Activated CD4-positive, alpha-beta T cell treated with anti-CD3 and anti-CD28 coated beads for 36 hours (primary cell): ENCODE data around the gene ACO1. TPM values are rescaled to one million over a fixed set of nuclear protein-coding genes. Genes with fewer than 3 reads are reported as not detected.
A peak's percentile ranks its signal among the peaks of the same experiment; 100 is the strongest.

Experiments used
- ATAC-seq: fragments of 200-7000 bp; cut with Tn5 transposase; one replicate; pipeline ENCODE4 v1.10.0; 2021; ENCODE audit warnings: mild to moderate bottlenecking, moderate library complexity
- CTCF ChIA-PET: fragments of 350-600 bp; sonication (Branson Sonifier 250); formaldehyde crosslinking; loops from one replicate; lab custom pipeline; 2021; ENCODE audit warnings: antibody characterized with exemption; lab: Charles Lee
- POLR2A ChIA-PET: fragments of 350-600 bp; sonication (Branson Sonifier 250); formaldehyde crosslinking; loops from one replicate; lab custom pipeline; 2021; ENCODE audit warnings: antibody characterized with exemption, inconsistent platforms; lab: Charles Lee
- DNase-seq: peaks from one replicate; pipeline ENCODE4 v3.0.0-alpha.2; 2020
- H3K27ac Mint-ChIP-seq: one replicate; pipeline ENCODE4 v1.8.0; 2021; ENCODE audit warnings: mixed read lengths
- H3K27me3 Mint-ChIP-seq: one replicate; pipeline ENCODE4 v1.8.0; 2021; ENCODE audit warnings: mixed read lengths
- H3K36me3 Mint-ChIP-seq: one replicate; pipeline ENCODE4 v1.8.0; 2021; ENCODE audit warnings: low read depth, mixed read lengths
- H3K4me1 Mint-ChIP-seq: one replicate; pipeline ENCODE4 v1.8.0; 2021; ENCODE audit warnings: mixed read lengths
- H3K4me3 Mint-ChIP-seq: one replicate; pipeline ENCODE4 v1.8.0; 2021; ENCODE audit warnings: mild to moderate bottlenecking, moderate library complexity, mixed read lengths
- H3K9me3 Mint-ChIP-seq: one replicate; pipeline ENCODE4 v1.8.0; 2021; ENCODE audit warnings: low read depth, mixed read lengths
- intact Hi-C, 2 experiments: fragments of 100-400 bp; cut with DNase I in 1 of 2; cut with micrococcal nuclease in 1 of 2; formaldehyde crosslinking; loops; one replicate each; pipeline versions ENCODE4 v1.14.2 to v1.15.1; 2022 to 2024; cut with DNase I, micrococcal nuclease
- total RNA-seq, 2 experiments: library from RNA; stranded (reverse); gene quantifications; one replicate each; pipeline ENCODE4 v1.2.3, GENCODE V29; 2021

ACO1 gene
- 10 to 100 TPM; 15.5 TPM for total RNA-seq

GRCh38 chr9:32384364-32385151 lies at the start of gene ACO1:
Gene ACO1 (plus strand): TSS chr9:32384643. CDS start chr9:32405507, 20,864 bp downstream.
- DNase-seq = peak; percentile 90
- ChIA-PET CTCF (interaction anchor here (0.6 to 5.6 kb wide), 10 partner anchors 10 to 584 kb away, joined by 3 to 68 read pairs (median 4); partner anchors contain the start of genes NDUFB6, RIGI, SMIM27 and TOPORS), POLR2A (interaction anchor here (0.7 to 0.9 kb wide), 3 partner anchors 18 to 166 kb away, joined by 3 read pairs; no protein-coding TSS in a partner anchor)
- H3K9me3 Mint-ChIP-seq = no peaks in the 10 kb centered on the region
- H3K4me3 Mint-ChIP-seq = peak within 1 kb of the TSS; percentile 78
- peaks cover 16% of the 10 kb centered on the region for H3K27me3 Mint-ChIP-seq
- H3K4me1 Mint-ChIP-seq = peaks cover 12% of the 10 kb centered on the region
- peak within 1 kb of the TSS; percentile 16 for H3K27ac Mint-ChIP-seq
- peak; percentile 93 for ATAC-seq
- intact Hi-C loops = loop anchor here (1.0 to 10.0 kb wide), 9 partner anchors 33 to 910 kb away; partner anchors contain the start of genes RIGI (in 2 of the 2), APTX (in 1 of the 2), B4GALT1 (in 1 of the 2) and NDUFB6 (in 1 of the 2)
- no peaks in the 10 kb centered on the region for H3K36me3 Mint-ChIP-seq

GRCh38 chr9:32334916-32335895 lies 49.2 kb upstream of the ACO1 start:
- H3K9me3 Mint-ChIP-seq = no peaks in the 10 kb centered on the region
- intact Hi-C loops = loop anchor here in 1 of 2 experiments (10.0 kb wide), 1 partner anchor 60 kb away; no protein-coding TSS in a partner anchor
- H3K4me1 Mint-ChIP-seq = no peaks in the 10 kb centered on the region
- no peak for DNase-seq
- peaks cover 15% of the 10 kb centered on the region for H3K27me3 Mint-ChIP-seq
- POLR2A ChIA-PET = no interaction called here
- CTCF ChIA-PET = interaction anchor here (0.9 to 1.7 kb wide), 2 partner anchors 12 to 35 kb away, joined by 3 to 4 read pairs; no protein-coding TSS in a partner anchor
- H3K36me3 Mint-ChIP-seq = no peaks in the 10 kb centered on the region
- no peak overlapping the region for H3K27ac Mint-ChIP-seq
- no peak overlapping the region for H3K4me3 Mint-ChIP-seq
- no peak for ATAC-seq

DNA sequence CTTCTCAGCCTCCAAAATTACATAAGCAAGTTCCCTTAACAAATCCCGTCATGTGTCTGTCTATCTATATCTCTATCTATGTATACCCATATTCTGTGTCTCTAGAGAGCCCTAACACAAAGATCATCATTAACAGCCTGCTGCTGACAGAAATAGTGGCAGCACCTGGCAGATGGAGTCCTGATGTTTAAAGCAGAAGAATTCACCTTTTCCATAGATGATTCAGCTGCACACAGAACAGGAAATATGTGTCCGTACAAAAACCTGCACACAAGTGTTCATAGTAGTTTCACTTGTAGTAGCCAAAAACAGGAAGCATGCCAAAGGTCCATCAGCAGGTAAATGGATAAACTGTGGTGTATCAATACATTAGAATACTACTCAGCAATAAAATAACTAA lies 45.0 kb upstream of the ACO1 start:
- H3K27me3 Mint-ChIP-seq = peaks cover 9% of the 10 kb centered on the region
- peaks cover 3% of the 10 kb centered on the region for H3K4me1 Mint-ChIP-seq
- no peaks in the 10 kb centered on the region for H3K9me3 Mint-ChIP-seq
- DNase-seq (no peak), ATAC-seq (no peak)
- POLR2A ChIA-PET = no interaction called here
- intact Hi-C loops = loop anchor here in 1 of 2 experiments (10.0 kb wide), 1 partner anchor 65 kb away; no protein-coding TSS in a partner anchor
- no peaks in the 10 kb centered on the region for H3K36me3 Mint-ChIP-seq
- H3K27ac Mint-ChIP-seq = no peak overlapping the region
- CTCF ChIA-PET = no interaction called here
- no peak overlapping the region for H3K4me3 Mint-ChIP-seq

- ATAC-seq = no peak
- peaks cover 3% of the 10 kb centered on the region for H3K4me1 Mint-ChIP-seq
- no peak overlapping the region for H3K4me3 Mint-ChIP-seq
- DNase-seq = no peak
- H3K9me3 Mint-ChIP-seq = no peaks in the 10 kb centered on the region
- peaks cover 5% of the 10 kb centered on the region for H3K27me3 Mint-ChIP-seq
- H3K27ac Mint-ChIP-seq = no peak overlapping the region
- intact Hi-C loops = no loop called here
- POLR2A ChIA-PET = no interaction called here
- CTCF ChIA-PET = interaction anchor here (0.5 kb wide), 1 partner anchor 626 kb away, joined by 3 read pairs; no protein-coding TSS in a partner anchor
- no peaks in the 10 kb centered on the region for H3K36me3 Mint-ChIP-seq
Measured at GRCh38 chr9:32340361-32340760, 44.1 kb upstream of the ACO1 start.

GRCh38 chr9:32344551-32345182 lies 39.8 kb upstream of the ACO1 start:
- ChIA-PET CTCF (interaction anchor here (0.5 kb wide), 1 partner anchor 32 kb away, joined by 3 read pairs; no protein-coding TSS in a partner anchor), POLR2A (no interaction called here)
- Mint-ChIP-seq H3K4me1 (peaks cover 3% of the 10 kb centered on the region), H3K4me3 (no peak overlapping the region), H3K9me3 (no peaks in the 10 kb centered on the region), H3K36me3 (no peaks in the 10 kb centered on the region), H3K27ac (no peak overlapping the region), H3K27me3 (no peaks in the 10 kb centered on the region)
- no peak for ATAC-seq
- DNase-seq = no peak
- intact Hi-C loops = no loop called here

DNA sequence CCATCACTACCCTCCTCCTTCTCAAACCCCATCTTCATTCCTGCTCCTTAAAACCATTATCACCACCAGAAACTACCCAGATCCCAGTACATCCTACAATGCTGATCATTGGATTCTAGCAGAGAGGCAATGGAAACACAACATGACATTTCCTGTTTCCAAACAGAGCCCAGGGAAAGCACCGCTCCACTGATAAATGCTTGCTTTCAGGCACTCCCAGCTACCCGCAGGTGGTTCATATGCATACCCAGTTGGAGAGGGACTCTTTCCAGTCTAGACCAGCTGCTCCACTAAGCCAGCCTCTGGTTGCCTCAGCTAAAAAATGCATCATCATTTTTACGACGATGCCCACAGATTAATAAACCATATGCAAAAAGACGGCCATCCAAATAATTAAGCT lies 39.2 kb upstream of the ACO1 start:
- ATAC-seq (no peak), DNase-seq (no peak)
- Mint-ChIP-seq H3K9me3 (no peaks in the 10 kb centered on the region), H3K4me1 (peaks cover 3% of the 10 kb centered on the region), H3K27ac (no peak overlapping the region), H3K36me3 (no peaks in the 10 kb centered on the region), H3K4me3 (no peak overlapping the region), H3K27me3 (no peaks in the 10 kb centered on the region)
- ChIA-PET POLR2A (no interaction called here), CTCF (no interaction called here)
- intact Hi-C loops = no loop called here

GRCh38 chr9:32347571-32347970 lies 36.9 kb upstream of the ACO1 start:
- H3K36me3 Mint-ChIP-seq = no peaks in the 10 kb centered on the region
- no peak for ATAC-seq
- no peak overlapping the region for H3K4me3 Mint-ChIP-seq
- CTCF ChIA-PET = interaction anchor here (0.9 kb wide), 1 partner anchor 11 kb away, joined by 4 read pairs; no protein-coding TSS in a partner anchor
- no peak for DNase-seq
- POLR2A ChIA-PET = no interaction called here
- no peaks in the 10 kb centered on the region for H3K27me3 Mint-ChIP-seq
- intact Hi-C loops = no loop called here
- no peaks in the 10 kb centered on the region for H3K9me3 Mint-ChIP-seq
- H3K27ac Mint-ChIP-seq = no peak overlapping the region
- H3K4me1 Mint-ChIP-seq = peaks cover 3% of the 10 kb centered on the region

DNA sequence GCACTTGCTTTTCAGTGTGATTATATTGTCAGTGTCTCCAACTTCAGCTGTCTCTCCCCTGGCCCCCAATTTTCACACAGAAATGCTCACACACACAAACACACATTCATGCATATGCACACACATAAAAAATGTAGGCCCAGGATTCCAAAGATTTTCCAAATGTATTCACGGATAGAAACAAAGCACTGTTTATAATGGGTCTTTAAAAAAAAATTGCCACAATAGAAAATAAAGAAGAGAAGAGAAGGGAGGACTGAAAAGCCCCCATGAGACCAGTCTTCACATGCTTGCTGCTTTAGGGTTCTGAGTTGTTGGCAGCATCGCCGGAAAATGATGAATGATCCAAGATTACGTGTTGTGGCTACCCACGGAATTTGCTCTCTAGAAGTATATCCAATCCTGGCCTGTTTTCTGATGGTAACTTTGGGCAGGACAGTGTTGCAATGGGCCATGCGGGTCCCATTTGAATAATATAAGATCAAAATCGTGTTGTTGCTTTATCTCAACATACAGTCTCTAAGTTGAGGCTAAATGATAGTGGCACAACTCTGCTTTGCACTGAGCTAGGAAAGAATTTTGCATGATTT lies 36.2 kb upstream of the ACO1 start:
- H3K4me1 Mint-ChIP-seq = peaks cover 3% of the 10 kb centered on the region
- H3K27ac Mint-ChIP-seq = no peak overlapping the region
- POLR2A ChIA-PET = no interaction called here
- H3K36me3 Mint-ChIP-seq = no peaks in the 10 kb centered on the region
- no peaks in the 10 kb centered on the region for H3K9me3 Mint-ChIP-seq
- CTCF ChIA-PET = no interaction called here
- ATAC-seq (no peak), DNase-seq (no peak)
- H3K4me3 Mint-ChIP-seq = no peak overlapping the region
- intact Hi-C loops = no loop called here
- no peaks in the 10 kb centered on the region for H3K27me3 Mint-ChIP-seq

DNA sequence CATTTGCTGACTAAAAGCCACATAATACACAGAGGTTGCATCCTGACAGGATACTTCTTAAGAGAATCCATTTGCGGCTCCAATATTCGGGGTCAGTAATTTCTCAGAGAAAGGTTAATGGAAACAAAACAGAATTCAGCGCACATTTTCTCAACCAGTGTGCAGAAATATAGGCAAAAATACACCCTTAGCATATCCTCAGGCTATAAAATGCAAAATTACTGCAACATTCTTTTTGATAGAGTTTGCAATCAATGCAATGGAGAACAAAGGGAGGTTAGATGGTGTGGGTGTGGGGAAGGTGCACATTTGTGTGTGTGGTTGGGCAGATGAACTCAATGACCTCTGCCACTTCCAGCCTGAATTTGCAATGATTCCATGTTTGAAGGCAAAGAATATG lies 35.4 kb upstream of the ACO1 start:
- Mint-ChIP-seq H3K27ac (no peak overlapping the region), H3K9me3 (no peaks in the 10 kb centered on the region), H3K36me3 (no peaks in the 10 kb centered on the region), H3K27me3 (no peaks in the 10 kb centered on the region), H3K4me1 (peaks cover 2% of the 10 kb centered on the region), H3K4me3 (no peak overlapping the region)
- POLR2A ChIA-PET = no interaction called here
- DNase-seq (no peak), ATAC-seq (no peak)
- CTCF ChIA-PET = no interaction called here
- intact Hi-C loops = no loop called here

DNA sequence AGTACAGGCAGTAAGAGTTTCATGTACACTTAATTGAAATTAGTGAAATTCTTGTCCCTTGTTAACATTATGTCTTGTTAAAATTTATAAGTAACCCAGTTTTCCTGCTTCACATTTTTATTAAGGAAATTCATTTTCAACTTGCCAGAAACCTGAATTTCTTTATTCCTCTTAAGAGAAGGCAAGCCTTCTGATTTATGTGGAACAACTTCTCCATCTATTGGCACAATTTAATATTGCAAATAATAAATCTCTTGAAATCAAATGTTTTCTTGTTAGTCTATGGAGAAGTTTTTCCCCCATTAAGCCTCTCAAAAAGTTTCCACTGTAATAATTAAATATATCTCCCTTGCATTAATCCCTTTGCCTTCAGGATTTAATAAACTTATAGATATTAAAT lies 33.8 kb upstream of the ACO1 start:
- no peak for DNase-seq
- H3K27ac Mint-ChIP-seq = no peak overlapping the region
- no peak overlapping the region for H3K4me3 Mint-ChIP-seq
- ChIA-PET CTCF (interaction anchor here (0.7 to 1.5 kb wide), 4 partner anchors 19 to 1231 kb away, joined by 3 to 4 read pairs (median 3); no protein-coding TSS in a partner anchor), POLR2A (no interaction called here)
- no peaks in the 10 kb centered on the region for H3K27me3 Mint-ChIP-seq
- intact Hi-C loops = no loop called here
- no peaks in the 10 kb centered on the region for H3K4me1 Mint-ChIP-seq
- H3K36me3 Mint-ChIP-seq = no peaks in the 10 kb centered on the region
- ATAC-seq = no peak
- no peaks in the 10 kb centered on the region for H3K9me3 Mint-ChIP-seq
